ENCODE data around the gene MLLT10.

Gene MLLT10

GRCh38 chr10:21700474-21700873 lies 166.4 kb downstream of the MLLT10 start:
- Histone ChIP-seq H3K79me2 (ENCODE audit: insufficient read depth, low read length) (peaks cover 12% of the 10 kb centered on the region; the same call in 1 of the 2 replicates), H3K9me3 (ENCODE audit: low read length) (peaks cover 21% of the 10 kb centered on the region), H3K4me2 (ENCODE audit: low read length) (no peak overlapping the region), H3K36me3 (ENCODE audit: insufficient read depth, low read length) (peaks cover 35% of the 10 kb centered on the region), H2AFZ (ENCODE audit: low read length) (no peak overlapping the region), H3K4me3 (ENCODE audit: low read depth, low read length, poor library complexity, severe bottlenecking) (no peak overlapping the region), H4K20me1 (ENCODE audit: insufficient read depth, low read length) (no peaks in the 10 kb centered on the region), H3K27ac (ENCODE audit: low read depth, low read length, poor library complexity, severe bottlenecking) (no peak overlapping the region), H3K9me2 (ENCODE audit: low read depth, low read length) (no peaks in the 10 kb centered on the region), H3F3A (ENCODE audit: insufficient read depth, low read length) (peaks cover 3% of the 10 kb centered on the region; the same call in 1 of the 2 replicates), H3K27me3 (ENCODE audit: insufficient read depth, low read length) (no peaks in the 10 kb centered on the region), H3K4me1 (ENCODE audit: insufficient read depth, low read length, severe bottlenecking) (peaks cover 23% of the 10 kb centered on the region), H3K9ac (ENCODE audit: low read length) (no peak overlapping the region)
- TF ChIP-seq EZH2 (IDR thresholded peaks at IDR 0.05; ENCODE audit: borderline replicate concordance, low read length) (no peak), CTCF (IDR thresholded peaks at IDR 0.05; ENCODE audit: low read length) (no peak)

- H3K36me3 ChIP-seq (ENCODE audit: insufficient read depth, low read length) = peaks cover 32% of the 10 kb centered on the region
- H3F3A ChIP-seq (ENCODE audit: insufficient read depth, low read length) = peaks cover 1% of the 10 kb centered on the region; the same call in 1 of the 2 replicates
- H2AFZ ChIP-seq (ENCODE audit: low read length) = no peak overlapping the region
- peaks cover 23% of the 10 kb centered on the region for H3K4me1 ChIP-seq (ENCODE audit: insufficient read depth, low read length, severe bottlenecking)
- H3K27me3 ChIP-seq (ENCODE audit: insufficient read depth, low read length) = no peaks in the 10 kb centered on the region
- no peaks in the 10 kb centered on the region for H3K9me2 ChIP-seq (ENCODE audit: low read depth, low read length)
- peaks cover 12% of the 10 kb centered on the region; the same call in 1 of the 2 replicates for H3K79me2 ChIP-seq (ENCODE audit: insufficient read depth, low read length)
- H4K20me1 ChIP-seq (ENCODE audit: insufficient read depth, low read length) = no peaks in the 10 kb centered on the region
- peak overlapping the region; percentile 28 for H3K9ac ChIP-seq (ENCODE audit: low read length)
- peak overlapping the region; percentile 39 for H3K4me3 ChIP-seq (ENCODE audit: low read depth, low read length, poor library complexity, severe bottlenecking)
- peaks cover 19% of the 10 kb centered on the region for H3K9me3 ChIP-seq (ENCODE audit: low read length)
- peak overlapping the region; percentile 64 for H3K4me2 ChIP-seq (ENCODE audit: low read length)
- H3K27ac ChIP-seq (ENCODE audit: low read depth, low read length, poor library complexity, severe bottlenecking) = peak overlapping the region; percentile 85
- TF ChIP-seq EZH2 (IDR thresholded peaks at IDR 0.05; ENCODE audit: borderline replicate concordance, low read length) (no peak), CTCF (IDR thresholded peaks at IDR 0.05; ENCODE audit: low read length) (no peak)
Measured at GRCh38 chr10:21702633-21703111, 168.6 kb downstream of the MLLT10 start.

GRCh38 chr10:21705142-21705827 lies 171.3 kb downstream of the MLLT10 start:
- H3K27ac ChIP-seq (ENCODE audit: low read depth, low read length, poor library complexity, severe bottlenecking) = no peak overlapping the region
- H3K9me3 ChIP-seq (ENCODE audit: low read length) = peaks cover 9% of the 10 kb centered on the region
- peaks cover 27% of the 10 kb centered on the region for H3K4me1 ChIP-seq (ENCODE audit: insufficient read depth, low read length, severe bottlenecking)
- no peaks in the 10 kb centered on the region for H3K27me3 ChIP-seq (ENCODE audit: insufficient read depth, low read length)
- H4K20me1 ChIP-seq (ENCODE audit: insufficient read depth, low read length) = no peaks in the 10 kb centered on the region
- no peak overlapping the region for H3K4me3 ChIP-seq (ENCODE audit: low read depth, low read length, poor library complexity, severe bottlenecking)
- peaks cover 16% of the 10 kb centered on the region for H3K36me3 ChIP-seq (ENCODE audit: insufficient read depth, low read length)
- no peak overlapping the region for H3K4me2 ChIP-seq (ENCODE audit: low read length)
- no peak overlapping the region for H3K9ac ChIP-seq (ENCODE audit: low read length)
- no peaks in the 10 kb centered on the region for H3F3A ChIP-seq (ENCODE audit: insufficient read depth, low read length)
- H2AFZ ChIP-seq (ENCODE audit: low read length) = no peak overlapping the region
- H3K79me2 ChIP-seq (ENCODE audit: insufficient read depth, low read length) = 0 out of 2 replicates have a peak, but pooled peaks cover 10% of the 10 kb centered on the region
- H3K9me2 ChIP-seq (ENCODE audit: low read depth, low read length) = no peaks in the 10 kb centered on the region
- TF ChIP-seq EZH2 (IDR thresholded peaks at IDR 0.05; ENCODE audit: borderline replicate concordance, low read length) (no peak), CTCF (IDR thresholded peaks at IDR 0.05; ENCODE audit: low read length) (no peak)
